Activated naive CD8-positive, alpha-beta T cell treated with anti-CD3 and anti-CD28 coated beads, Interleukin-2, amount 50 U/mL, for 16 hours (primary cell): ENCODE results near the gene FOXP1.

ENCODE experiments used
- DNase-seq: peaks from one replicate; pipeline ENCODE4 v3.0.0-alpha.2; 2020; ENCODE audit warnings: low read depth, low spot score

FOXP1 gene

GRCh38 chr3:71129611-71130431 is 453.7 kb downstream of the FOXP1 start:
- DNase-seq, result no peak

- DNase-seq, result no peak
These were observed 454.6 kb downstream of the FOXP1 start for GRCh38 chr3:71128961-71129360.

GRCh38 chr3:71127844-71128243 is 455.7 kb downstream of the FOXP1 start:
- DNase-seq, result no peak

- DNase-seq, result no peak
These were observed 456.3 kb downstream of the FOXP1 start for GRCh38 chr3:71127052-71127831.

GRCh38 chr3:71125738-71126137 is 457.8 kb downstream of the FOXP1 start:
- no peak for DNase-seq

- no peak for DNase-seq
These were observed 459.5 kb downstream of the FOXP1 start for GRCh38 chr3:71124048-71124447.

GRCh38 chr3:71122641-71123040 is 460.9 kb downstream of the FOXP1 start:
- no peak for DNase-seq

- DNase-seq, result no peak
These were observed 461.9 kb downstream of the FOXP1 start for GRCh38 chr3:71121429-71122167.

- no peak for DNase-seq
These were observed 463.5 kb downstream of the FOXP1 start for GRCh38 chr3:71120012-71120411.

GRCh38 chr3:71119171-71119570 is 464.4 kb downstream of the FOXP1 start:
- DNase-seq, result no peak

- DNase-seq, result no peak
These were observed 465.1 kb downstream of the FOXP1 start for GRCh38 chr3:71118436-71118835.

GRCh38 chr3:71117572-71118247 is 465.8 kb downstream of the FOXP1 start:
- no peak for DNase-seq

GRCh38 chr3:71114610-71115009 is 468.9 kb downstream of the FOXP1 start:
- no peak for DNase-seq

GRCh38 chr3:71112576-71112975 is 471.0 kb downstream of the FOXP1 start:
- DNase-seq, result no peak

- no peak for DNase-seq
These were observed 471.6 kb downstream of the FOXP1 start for GRCh38 chr3:71111784-71112440.

GRCh38 chr3:71110385-71111222 is 472.9 kb downstream of the FOXP1 start:
- no peak for DNase-seq

- no peak for DNase-seq
These were observed 473.6 kb downstream of the FOXP1 start for GRCh38 chr3:71109977-71110285.

- no peak for DNase-seq
These were observed 474.1 kb downstream of the FOXP1 start for GRCh38 chr3:71109241-71109976.

- DNase-seq, result no peak
These were observed 475.6 kb downstream of the FOXP1 start for GRCh38 chr3:71107926-71108325.

- DNase-seq, result no peak
These were observed 478.6 kb downstream of the FOXP1 start for GRCh38 chr3:71104976-71105375.
